GM13976 (cell line): ENCODE data around the gene CACFD1.

Experiments used
- DNase-seq: peaks from one replicate; pipeline ENCODE4 v3.0.0; 2012; ENCODE audit warnings: low spot score
- in situ Hi-C: fragments of 300-500 bp; cut with MboI; formaldehyde crosslinking; loops from one replicate; pipeline ENCODE4 v1.12.0; 2022; ENCODE audit warnings: low sequenced_read_pairs, mixed read lengths, inconsistent platforms; ENCODE audit not compliant: unreplicated experiment
- TF ChIP-seq, protein P1 (sequence below): IDR thresholded peaks from 2 replicates; pipeline ENCODE4 v1.5.1; 2012; ENCODE audit warnings: borderline replicate concordance, mild to moderate bottlenecking; ENCODE audit not compliant: insufficient read depth; ENCODE audit errors: extremely low read depth, missing control alignments, control extremely low read depth

The CACFD1 gene

DNA sequence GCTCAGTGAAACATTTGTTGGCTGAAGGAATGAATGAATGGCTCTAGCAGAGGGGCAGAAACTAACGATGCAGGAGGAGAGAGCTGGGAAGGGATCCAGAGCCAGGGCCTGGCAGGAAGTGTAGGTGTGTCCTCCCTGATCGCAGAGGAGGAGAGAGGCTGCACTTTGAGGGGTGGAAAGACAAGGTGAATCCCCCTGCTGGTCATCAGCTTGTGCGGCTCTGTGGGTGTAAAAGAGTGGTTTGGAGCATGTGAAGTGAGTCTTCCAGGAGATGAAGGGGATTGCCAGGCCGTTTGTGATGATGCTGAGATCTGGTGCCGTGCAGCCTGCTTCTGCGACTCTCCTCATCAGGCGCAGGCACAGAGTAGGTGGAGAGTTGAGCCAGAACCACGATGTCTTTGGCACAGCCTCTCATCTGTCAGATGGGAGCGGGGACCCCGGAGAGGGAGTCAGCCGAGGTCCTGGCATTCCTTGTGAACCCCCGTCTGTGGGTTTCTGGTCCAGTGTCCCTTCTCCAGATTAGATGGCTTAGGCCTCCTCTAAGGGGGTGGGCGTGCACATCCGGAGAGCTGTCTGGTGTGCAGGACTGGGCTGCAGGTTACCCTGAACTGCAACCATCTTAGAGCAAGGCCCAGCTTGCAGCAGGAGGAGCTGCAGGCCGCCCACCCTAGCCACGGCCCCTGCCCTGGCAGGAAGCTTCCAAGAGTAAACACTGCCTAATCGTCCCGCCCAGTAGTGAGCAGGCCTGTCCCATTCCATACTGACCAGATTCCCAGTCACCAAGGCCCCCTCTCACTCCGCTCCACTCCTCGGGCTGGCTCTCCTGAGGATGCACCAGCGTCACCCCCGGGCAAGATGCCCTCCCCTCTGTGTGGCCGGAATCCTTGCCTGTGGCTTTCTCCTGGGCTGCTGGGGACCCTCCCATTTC lies 37.9 kb upstream of the CACFD1 start, which contains the start of gene ADAMTS13:
TSS of gene ADAMTS13 (plus strand) at position 753 of the 928 bp plus-strand sequence. CDS start at position 830, 77 bp downstream.
- in situ Hi-C loops, result no loop called here
- peak; percentile 83 for DNase-seq

DNA sequence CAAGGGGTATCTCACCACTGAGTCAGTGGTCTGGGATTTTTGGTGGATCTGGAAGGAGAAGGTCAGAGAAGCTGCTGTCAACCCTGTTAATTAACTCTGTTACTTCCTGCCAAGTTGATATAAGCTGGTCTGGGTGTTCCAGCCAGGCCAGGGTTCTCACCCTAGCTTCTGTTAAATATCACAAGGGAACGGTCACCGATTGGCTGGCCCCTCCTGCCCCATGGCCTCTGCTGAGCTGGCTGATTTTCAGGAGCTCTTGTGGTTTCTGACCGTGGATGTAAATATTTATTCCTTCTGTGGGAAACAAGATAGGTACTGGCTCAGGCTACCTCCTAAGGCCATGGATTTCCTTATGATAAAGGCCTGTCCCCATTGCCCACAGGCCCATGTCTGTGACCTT lies 36.6 kb upstream of the CACFD1 start:
- DNase-seq, result no peak
- in situ Hi-C loops, result no loop called here
- TF ChIP-seq, protein P1, sequence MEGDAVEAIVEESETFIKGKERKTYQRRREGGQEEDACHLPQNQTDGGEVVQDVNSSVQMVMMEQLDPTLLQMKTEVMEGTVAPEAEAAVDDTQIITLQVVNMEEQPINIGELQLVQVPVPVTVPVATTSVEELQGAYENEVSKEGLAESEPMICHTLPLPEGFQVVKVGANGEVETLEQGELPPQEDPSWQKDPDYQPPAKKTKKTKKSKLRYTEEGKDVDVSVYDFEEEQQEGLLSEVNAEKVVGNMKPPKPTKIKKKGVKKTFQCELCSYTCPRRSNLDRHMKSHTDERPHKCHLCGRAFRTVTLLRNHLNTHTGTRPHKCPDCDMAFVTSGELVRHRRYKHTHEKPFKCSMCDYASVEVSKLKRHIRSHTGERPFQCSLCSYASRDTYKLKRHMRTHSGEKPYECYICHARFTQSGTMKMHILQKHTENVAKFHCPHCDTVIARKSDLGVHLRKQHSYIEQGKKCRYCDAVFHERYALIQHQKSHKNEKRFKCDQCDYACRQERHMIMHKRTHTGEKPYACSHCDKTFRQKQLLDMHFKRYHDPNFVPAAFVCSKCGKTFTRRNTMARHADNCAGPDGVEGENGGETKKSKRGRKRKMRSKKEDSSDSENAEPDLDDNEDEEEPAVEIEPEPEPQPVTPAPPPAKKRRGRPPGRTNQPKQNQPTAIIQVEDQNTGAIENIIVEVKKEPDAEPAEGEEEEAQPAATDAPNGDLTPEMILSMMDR, result no peak

More for the DNA sequence above, 37.9 kb upstream of the CACFD1 start, which contains the start of gene ADAMTS13:
- TF ChIP-seq, protein P1, result peak; percentile 12

DNA sequence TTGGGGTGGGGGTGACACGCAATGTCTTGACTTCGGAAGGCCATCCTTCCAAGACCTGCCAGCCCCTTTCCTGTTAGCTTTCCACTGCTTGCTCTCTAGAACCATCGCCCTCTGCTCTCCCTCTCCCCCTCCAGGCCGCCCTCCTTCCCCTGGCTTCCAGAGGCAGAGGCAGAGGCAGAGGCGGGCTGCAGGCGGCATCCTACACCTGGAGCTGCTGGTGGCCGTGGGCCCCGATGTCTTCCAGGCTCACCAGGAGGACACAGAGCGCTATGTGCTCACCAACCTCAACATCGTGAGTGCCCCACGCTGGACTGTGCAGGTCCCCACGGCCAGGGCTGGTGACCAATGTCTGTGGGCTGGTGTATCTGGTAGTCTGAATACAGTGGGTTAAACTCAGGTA lies 35.6 kb upstream of the CACFD1 start:
- in situ Hi-C loops, result no loop called here
- TF ChIP-seq, protein P1, result no peak
- DNase-seq, result no peak

DNA sequence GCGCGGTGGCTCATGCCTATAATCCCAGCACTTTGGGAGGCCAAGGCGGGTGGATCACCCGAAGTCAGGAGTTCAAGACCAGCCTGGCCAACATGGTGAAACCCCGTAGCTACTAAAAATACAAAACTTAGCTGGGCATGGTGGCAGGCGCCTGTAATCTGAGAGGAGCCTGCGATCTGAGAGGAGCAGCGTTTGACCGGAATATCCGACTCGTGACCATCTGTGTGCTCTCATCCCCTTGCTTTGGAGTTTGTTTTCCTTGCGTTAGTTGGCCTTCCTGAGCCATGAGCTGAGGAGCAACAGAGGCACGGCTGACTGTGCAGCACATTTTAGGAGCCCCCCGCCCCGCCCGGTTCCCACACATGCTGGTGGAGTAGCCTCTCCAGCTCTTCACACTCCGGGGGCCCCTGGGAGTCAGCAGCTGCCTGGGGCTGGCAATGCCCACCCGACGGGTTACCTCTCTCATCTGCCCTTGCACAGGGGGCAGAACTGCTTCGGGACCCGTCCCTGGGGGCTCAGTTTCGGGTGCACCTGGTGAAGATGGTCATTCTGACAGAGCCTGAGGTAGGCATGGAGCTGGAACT lies 34.6 kb upstream of the CACFD1 start:
- in situ Hi-C loops, result no loop called here
- DNase-seq, result no peak
- TF ChIP-seq, protein P1, result no peak

DNA sequence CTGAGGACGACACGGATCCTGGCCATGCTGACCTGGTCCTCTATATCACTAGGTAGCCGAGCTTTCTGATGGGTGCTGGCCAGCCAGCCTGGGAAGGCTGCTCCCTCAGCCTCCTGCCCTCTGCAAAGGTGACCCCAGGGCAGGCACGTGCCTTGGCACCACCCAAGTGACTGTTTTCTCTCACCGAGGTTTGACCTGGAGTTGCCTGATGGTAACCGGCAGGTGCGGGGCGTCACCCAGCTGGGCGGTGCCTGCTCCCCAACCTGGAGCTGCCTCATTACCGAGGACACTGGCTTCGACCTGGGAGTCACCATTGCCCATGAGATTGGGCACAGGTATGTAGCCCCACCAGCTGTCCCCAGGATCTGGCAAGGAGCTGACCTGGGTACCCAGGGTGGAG lies 33.8 kb upstream of the CACFD1 start:
- no peak for DNase-seq
- TF ChIP-seq, protein P1, result no peak
- in situ Hi-C loops, result no loop called here

DNA sequence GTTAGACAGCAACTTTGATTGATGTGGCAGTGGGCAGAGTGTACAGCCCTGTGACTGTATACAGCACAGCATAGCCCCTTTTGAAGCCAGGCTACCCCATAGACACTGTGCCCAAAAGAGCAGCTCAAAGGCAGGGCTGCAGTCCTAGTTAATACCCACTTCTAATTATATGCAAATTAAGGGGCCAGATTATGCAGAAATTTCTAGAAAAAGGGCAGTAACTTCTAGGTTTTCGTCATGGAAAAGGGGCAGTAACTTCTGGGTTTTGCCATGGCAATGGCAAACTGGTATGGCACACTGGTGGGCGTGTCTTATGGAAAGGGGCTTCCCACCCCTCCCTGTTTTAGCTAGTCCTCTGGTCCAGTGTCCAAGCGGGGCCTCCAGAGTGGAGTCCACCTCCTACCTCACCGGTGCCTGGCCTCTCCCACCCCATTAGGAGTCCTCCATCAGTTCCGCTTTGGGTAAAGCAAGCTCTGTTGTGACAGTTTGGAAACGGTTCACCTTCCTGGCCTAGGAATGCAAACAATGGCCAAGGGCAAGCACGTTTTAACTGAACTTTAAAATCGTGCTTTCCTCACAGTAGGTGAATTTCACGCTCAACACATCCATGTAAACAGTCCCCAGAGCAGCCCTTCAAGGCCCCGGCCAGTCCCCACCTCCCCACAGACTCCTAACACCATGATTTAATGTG lies 32.0 kb upstream of the CACFD1 start:
- no peak for DNase-seq
- in situ Hi-C loops, result no loop called here
- TF ChIP-seq, protein P1, result no peak
